K562 (cell line): ENCODE data around the gene NAGS. TPM values are rescaled to one million over a fixed set of nuclear protein-coding genes. Genes with fewer than 3 reads are reported as not detected.

Experiments used
- BRF2 ChIP-seq: IDR thresholded peaks from 3 replicates; pipeline ENCODE4 v1.6.1; 2011; ENCODE audit warnings: borderline replicate concordance, mild to moderate bottlenecking; ENCODE audit not compliant: insufficient read length, insufficient read depth
- C11orf30 ChIP-seq: fragments of 450-650 bp; IDR thresholded peaks from 2 replicates; pipeline ENCODE4 v1.6.1; 2016; ENCODE audit warnings: low read depth, mild to moderate bottlenecking
- DEAF1 ChIP-seq: fragments of 450-650 bp; formaldehyde crosslinking; IDR thresholded peaks from 2 replicates; pipeline ENCODE4 v1.4.0; 2020; ENCODE audit warnings: mild to moderate bottlenecking, moderate library complexity
- E2F5 ChIP-seq: sonication (generic); formaldehyde crosslinking; IDR thresholded peaks from 2 replicates; pipeline ENCODE4 v1.8.0; 2022; ENCODE audit warnings: mild to moderate bottlenecking, missing genetic modification reagents
- ETS2 ChIP-seq: IDR thresholded peaks from 2 replicates; pipeline ENCODE4 v1.6.1; 2016; ENCODE audit warnings: borderline replicate concordance, missing genetic modification characterization, mild to moderate bottlenecking, moderate library complexity, missing compliant biosample characterization; ENCODE audit not compliant: poor library complexity, severe bottlenecking
- HDAC1 ChIP-seq, 2 experiments: fragments of 450-650 bp; IDR thresholded peaks; 2 replicates each; pipeline ENCODE4 v1.6.1; 2016 to 2017; ENCODE audit warnings: inconsistent platforms in 1 of 2, mild to moderate bottlenecking in 1 of 2, moderate library complexity in 1 of 2
- KAT2B ChIP-seq: IDR thresholded peaks from one replicate; pipeline ENCODE4 v1.6.1; 2012; ENCODE audit warnings: low read depth, mild to moderate bottlenecking, control low read depth, inconsistent platforms, low read length, moderate library complexity
- MXI1 ChIP-seq: IDR thresholded peaks from 2 replicates; pipeline ENCODE4 v1.6.1; 2011; ENCODE audit warnings: low read depth, mild to moderate bottlenecking, improper control_type of control experiment, low read length
- NR4A1 ChIP-seq, 2 experiments: fragments of 250-450 bp in 1 of 2; fragments of 450-650 bp in 1 of 2; sonication (Bioruptor Pico) in 1 of 2; IDR thresholded peaks; 2 replicates each; pipeline versions ENCODE4 v1.4.0 to v1.6.1; 2016 to 2020; ENCODE audit warnings: mild to moderate bottlenecking in 2 of 2, missing compliant biosample characterization in 1 of 2, missing genetic modification characterization in 1 of 2, moderate library complexity in 1 of 2
- PHTF2 ChIP-seq: fragments of 250-450 bp; sonication (Bioruptor Pico); IDR thresholded peaks from 2 replicates; pipeline ENCODE4 v1.5.0; 2021; ENCODE audit warnings: mild to moderate bottlenecking
- POLR3A ChIP-seq: IDR thresholded peaks from 2 replicates; pipeline ENCODE4 v1.6.1; 2011; ENCODE audit warnings: borderline replicate concordance, mild to moderate bottlenecking, moderate library complexity; ENCODE audit not compliant: insufficient read length, insufficient read depth; ENCODE audit errors: extremely low read depth
- PPARD ChIP-seq: fragments of 250-450 bp; sonication (Bioruptor Pico); IDR thresholded peaks from 2 replicates; pipeline ENCODE4 v1.8.0; 2022; ENCODE audit warnings: inconsistent platforms, mild to moderate bottlenecking, moderate library complexity
- RBM25 ChIP-seq: fragments of 200-400 bp; formaldehyde crosslinking; IDR thresholded peaks from 2 replicates; pipeline ENCODE4 v1.6.1; 2018; ENCODE audit warnings: low read length, low read depth, moderate library complexity; ENCODE audit not compliant: severe bottlenecking
- RBM39 ChIP-seq: fragments of 200-400 bp; formaldehyde crosslinking; optimal IDR thresholded peaks from 2 replicates; pipeline ENCODE3; 2018; ENCODE audit warnings: low read depth, low read length
- TCFL5 ChIP-seq: fragments of 250-450 bp; sonication (Bioruptor Pico); conservative IDR thresholded peaks from 2 replicates; pipeline ENCODE4 v1.6.1; 2021; ENCODE audit warnings: mild to moderate bottlenecking, moderate library complexity, matching md5 sums
- THAP7 ChIP-seq: fragments of 250-450 bp; sonication (Bioruptor Pico); IDR thresholded peaks from 2 replicates; pipeline ENCODE4 v1.5.0; 2021
- ZNF263 ChIP-seq: sonication (generic); formaldehyde crosslinking; IDR thresholded peaks from 2 replicates; pipeline ENCODE4 v1.8.0; 2022; ENCODE audit warnings: mild to moderate bottlenecking, missing genetic modification reagents, borderline replicate concordance
- ZNF512 ChIP-seq: IDR thresholded peaks from 2 replicates; pipeline ENCODE4 v1.6.1; 2016; ENCODE audit warnings: missing genetic modification characterization, missing compliant biosample characterization
- ZNF586 ChIP-seq: fragments of 450-650 bp; formaldehyde crosslinking; conservative IDR thresholded peaks from 2 replicates; pipeline ENCODE4 v1.4.0; 2020; ENCODE audit warnings: mild to moderate bottlenecking, moderate library complexity
- polyA plus RNA-seq, 8 experiments: library from polyadenylated mRNA; depleted of rRNA in 4 of 8; stranded (reverse) in 5 of 8; unstranded in 3 of 8; fragments of >200 nt; fragmentation: Nextera tagmentation in 2 of 8; fragmentation: Illumina TruSeq in 1 of 8; extraction: Ambion mirVana in 2 of 8; extraction: Trizol in 1 of 8; gene quantifications; 2 replicates each; pipeline versions ENCODE4 v1.2.1 to v1.2.3, GENCODE V29; 2011 to 2014; ENCODE audit warnings: inconsistent platforms in 1 of 8, missing spikeins in 1 of 8
- total RNA-seq, 7 experiments: library from RNA; depleted of rRNA in 6 of 7; stranded (reverse); fragments of >200 nt in 6 of 7; fragmentation: Illumina TruSeq in 2 of 7; extraction: Trizol in 2 of 7; gene quantifications; 2 replicates each; pipeline versions ENCODE4 v1.2.1 to v1.2.3, GENCODE V29; 2011 to 2021; ENCODE audit warnings: low replicate concordance in 1 of 7

NAGS gene
- total and polyA plus RNA-seq, 9 of the 15 experiments (the other 6 are each of a cell fraction or from before 2014, with no cell fraction given): not detected

- TF ChIP-seq TCFL5 (CRISPR knock-in tag): no peak
- TF ChIP-seq BRF2: no peak
- peak in 1 of 2 experiments; percentile 84; a peak in 2 of 4 replicates for TF ChIP-seq HDAC1 (IDR thresholded peaks at IDR 0.05)
- peak; percentile 98 for TF ChIP-seq C11orf30
- no peak for TF ChIP-seq E2F5
- no peak for TF ChIP-seq KAT2B
- TF ChIP-seq NR4A1 (CRISPR knock-in tag; IDR thresholded peaks at IDR 0.05): no peak
- TF ChIP-seq NR4A1 (tag; IDR thresholded peaks at IDR 0.05): peak; percentile 85
- TF ChIP-seq POLR3A: no peak
- TF ChIP-seq PPARD (CRISPR knock-in tag): no peak
- TF ChIP-seq ETS2 (tag): no peak
- TF ChIP-seq ZNF586 (CRISPR knock-in tag): no peak
- no peak for TF ChIP-seq PHTF2
- no peak for TF ChIP-seq THAP7 (CRISPR knock-in tag)
- peak; percentile 66 for TF ChIP-seq MXI1
- TF ChIP-seq DEAF1: no peak
- TF ChIP-seq ZNF512: no peak
- TF ChIP-seq RBM39: peak; percentile 86
- no peak for TF ChIP-seq ZNF263
- TF ChIP-seq RBM25: no peak
Observed at GRCh38 chr17:44014437-44015172, 10.2 kb downstream of the NAGS start, which contains the start of gene TMEM101 (continued).
